NCI-H1436 treated with DMSO at 0.1 percent for 48 hours (cell line): ENCODE measurements around the gene PACRG.

Experiments used
- DNase-seq: peaks from one replicate; lab custom pipeline; 2025; lab: John Stamatoyannopoulos, UW

The PACRG gene

GRCh38 chr6:163243692-163244589 lies 516.2 kb downstream of the PACRG start:
- DNase-seq, result no peak

- no peak for DNase-seq
Observed at GRCh38 chr6:163248051-163248450, 520.3 kb downstream of the PACRG start.

GRCh38 chr6:163249651-163250101 lies 521.9 kb downstream of the PACRG start:
- DNase-seq, result no peak

- DNase-seq, result no peak
Observed at GRCh38 chr6:163250116-163250515, 522.3 kb downstream of the PACRG start.

- DNase-seq, result no peak
Observed at GRCh38 chr6:163252061-163252591, 524.4 kb downstream of the PACRG start.

GRCh38 chr6:163253556-163254213 lies 525.9 kb downstream of the PACRG start:
- no peak for DNase-seq

GRCh38 chr6:163254341-163254835 lies 526.6 kb downstream of the PACRG start:
- DNase-seq, result no peak

GRCh38 chr6:163255265-163255664 lies 527.5 kb downstream of the PACRG start:
- DNase-seq, result no peak

- no peak for DNase-seq
Observed at GRCh38 chr6:163259689-163260088, 531.9 kb downstream of the PACRG start.

- DNase-seq, result no peak
Observed at GRCh38 chr6:163260111-163260895, 532.5 kb downstream of the PACRG start.

- no peak for DNase-seq
Observed at GRCh38 chr6:163260911-163261310, 533.1 kb downstream of the PACRG start.

- no peak for DNase-seq
Observed at GRCh38 chr6:163261361-163261760, 533.6 kb downstream of the PACRG start.

- DNase-seq, result no peak
Observed at GRCh38 chr6:163262080-163262479, 534.3 kb downstream of the PACRG start.

GRCh38 chr6:163263196-163263595 lies 535.4 kb downstream of the PACRG start:
- no peak for DNase-seq

GRCh38 chr6:163263998-163264661 lies 536.4 kb downstream of the PACRG start:
- no peak for DNase-seq

- no peak for DNase-seq
Observed at GRCh38 chr6:163264662-163265035, 536.9 kb downstream of the PACRG start.

GRCh38 chr6:163281634-163282033 lies 553.9 kb downstream of the PACRG start:
- no peak for DNase-seq

- DNase-seq, result no peak
Observed at GRCh38 chr6:163282672-163283071, 554.9 kb downstream of the PACRG start.

GRCh38 chr6:163284151-163284550 lies 556.4 kb downstream of the PACRG start:
- DNase-seq, result no peak

- no peak for DNase-seq
Observed at GRCh38 chr6:163285691-163286090, 557.9 kb downstream of the PACRG start.

- no peak for DNase-seq
Observed at GRCh38 chr6:163287626-163288025, 559.9 kb downstream of the PACRG start.
